Body of pancreas (tissue), 4 donors: Measurements from ENCODE around the gene CTSE. TPM values are rescaled to one million over a fixed set of nuclear protein-coding genes. Genes with fewer than 3 reads are reported as not detected.

ENCODE experiments used
- ATAC-seq: fragments of 150-250 bp; one replicate; pipeline ENCODE4 v1.9.1; 2016
- DNase-seq, 4 donors: peaks; one replicate each; pipeline ENCODE4 v3.0.0-alpha.2; 2019
- H3K27ac ChIP-seq, 4 donors: fragments of 200-600 bp; sonication (generic); 1 replicate in 3 of 4; 2 replicates in 1 of 4; pipeline versions ENCODE4 v1.5.1 to v1.6.1; 2016 to 2019; ENCODE audit warnings: mild to moderate bottlenecking in 1 of 4, mixed read lengths in 1 of 4, moderate library complexity in 1 of 4
- H3K27me3 ChIP-seq, 2 donors: fragments of 200-600 bp; sonication (generic); one replicate each; pipeline ENCODE4 v1.6.0; 2016; ENCODE audit warnings: mild to moderate bottlenecking in 1 of 2
- H3K36me3 ChIP-seq, 2 donors: fragments of 200-600 bp; sonication (generic); replicated peaks in 1 of 2; 2 replicates each; pipeline ENCODE4 v1.5.1; 2016; ENCODE audit warnings: low read depth in 2 of 2; ENCODE audit not compliant: insufficient read depth in 1 of 2
- H3K4me1 ChIP-seq: fragments of 200-600 bp; sonication (generic); one replicate; pipeline ENCODE4 v1.6.0; 2016
- H3K4me3 ChIP-seq, 2 donors: fragments of 200-600 bp; sonication (generic); 1 replicate in 1 of 2; 2 replicates in 1 of 2; pipeline ENCODE4 v1.5.1; 2016 to 2019
- H3K9me3 ChIP-seq, 3 donors: fragments of 200-600 bp; sonication (generic); 1 replicate in 2 of 3; 2 replicates in 1 of 3; pipeline ENCODE4 v1.5.1; 2016
- CTCF ChIP-seq, 7 experiments: fragments of 450-650 bp in 4 of 7; fragments of 200-600 bp in 3 of 7; sonication (generic) in 3 of 7; IDR thresholded peaks; one replicate each; pipeline ENCODE4 v1.5.1; 2016 to 2019; ENCODE audit warnings: antibody characterized with exemption in 7 of 7
- POLR2A ChIP-seq, 3 donors: fragments of 450-650 bp; IDR thresholded peaks; one replicate each; pipeline ENCODE4 v1.6.1; 2016; ENCODE audit warnings: antibody characterized with exemption in 3 of 3, mild to moderate bottlenecking in 2 of 3
- WGBS, 2 donors: methylation state at CpG; one replicate each; pipeline ENCODE4 v1.1.5; 2017; 5-methylcytosine and 5-hydroxymethylcytosine counted together
- intact Hi-C: fragments of 100-400 bp; cut with DNase I; formaldehyde crosslinking; loops from one replicate; pipeline ENCODE4 v1.15.1; 2023
- total RNA-seq, 2 donors: library from RNA; depleted of rRNA; stranded (reverse); fragments of >200 nt; gene quantifications; one replicate each; pipeline ENCODE4 v1.1.0, GENCODE V29; 2016

CTSE gene
- total RNA-seq, 2 donors from 2014 or later: 4.9 to 28.3 TPM

GRCh38 chr1:205988585-205988995 lies 35.1 kb downstream of the CTSE start:
- 77 to 85% methylated on average over 12 of the region's 12 CpGs for WGBS, 2 donors
- ATAC-seq (no peak), DNase-seq (no peak)
- Histone ChIP-seq H3K27ac (no peak overlapping the region), H3K4me3 (no peak overlapping the region), H3K36me3 (no peaks in the 10 kb centered on the region), H3K9me3 (no peaks in the 10 kb centered on the region), H3K4me1 (peaks cover 25% of the 10 kb centered on the region), H3K27me3 (no peaks in the 10 kb centered on the region)
- intact Hi-C loops: no loop called here
- TF ChIP-seq CTCF (IDR thresholded peaks at IDR 0.05): no peak
- no peak for TF ChIP-seq POLR2A (IDR thresholded peaks at IDR 0.05)

- TF ChIP-seq CTCF (IDR thresholded peaks at IDR 0.05) (no peak), POLR2A (IDR thresholded peaks at IDR 0.05) (no peak)
- intact Hi-C loops: no loop called here
- no peak for DNase-seq
- H3K4me1 ChIP-seq: peaks cover 33% of the 10 kb centered on the region
- no peaks in the 10 kb centered on the region for H3K27me3 ChIP-seq
- H3K4me3 ChIP-seq: no peak overlapping the region
- H3K36me3 ChIP-seq: no peaks in the 10 kb centered on the region
- H3K9me3 ChIP-seq: no peaks in the 10 kb centered on the region
- H3K27ac ChIP-seq: no peak overlapping the region
- 27 to 29% methylated on average over 2 of the region's 2 CpGs for WGBS, 2 donors
- ATAC-seq: no peak
Observed at GRCh38 chr1:205986861-205987260, 36.8 kb downstream of the CTSE start.

GRCh38 chr1:205986292-205986691 lies 37.4 kb downstream of the CTSE start:
- H3K36me3 ChIP-seq: no peaks in the 10 kb centered on the region
- H3K27ac ChIP-seq: no peak overlapping the region
- H3K4me3 ChIP-seq: no peak overlapping the region
- WGBS, 2 donors: 0 to 80% methylated on average over 1 to 3 of the region's 3 CpGs
- H3K9me3 ChIP-seq: no peaks in the 10 kb centered on the region
- DNase-seq (no peak), ATAC-seq (no peak)
- no peak for TF ChIP-seq POLR2A (IDR thresholded peaks at IDR 0.05)
- no peak for TF ChIP-seq CTCF (IDR thresholded peaks at IDR 0.05)
- peaks cover 33% of the 10 kb centered on the region for H3K4me1 ChIP-seq
- intact Hi-C loops: no loop called here
- no peaks in the 10 kb centered on the region for H3K27me3 ChIP-seq

GRCh38 chr1:205985330-205986005 lies 38.2 kb downstream of the CTSE start:
- peak overlapping the region in 2 of 4 donors; percentile 50 to 73 for H3K27ac ChIP-seq
- intact Hi-C loops: no loop called here
- ATAC-seq: no peak
- H3K27me3 ChIP-seq: no peaks in the 10 kb centered on the region
- H3K4me1 ChIP-seq: peaks cover 33% of the 10 kb centered on the region
- no peaks in the 10 kb centered on the region for H3K36me3 ChIP-seq
- DNase-seq: no peak
- no peak overlapping the region for H3K4me3 ChIP-seq
- no peaks in the 10 kb centered on the region for H3K9me3 ChIP-seq
- 81 to 92% methylated on average over 5 to 9 of the region's 9 CpGs for WGBS, 2 donors
- TF ChIP-seq CTCF (IDR thresholded peaks at IDR 0.05) (no peak), POLR2A (IDR thresholded peaks at IDR 0.05) (no peak)
